H1 (cell line): ENCODE measurements around the gene CAPN11. TPM values are rescaled to one million over a fixed set of nuclear protein-coding genes. Genes with fewer than 3 reads are reported as not detected.

Experiments used
- CBX8 ChIP-seq: fragments of 300-800, 300-1000 bp; sonication (generic); IDR thresholded peaks from 2 replicates; pipeline ENCODE4 v1.7.1; 2016; ENCODE audit warnings: low read depth, low read length, borderline replicate concordance
- CHD1 ChIP-seq: IDR thresholded peaks from 2 replicates; pipeline ENCODE4 v1.6.1; 2012; ENCODE audit warnings: low read depth, low read length, improper control_type of control experiment
- RBBP5 ChIP-seq: IDR thresholded peaks from 2 replicates; pipeline ENCODE4 v1.7.1; 2012; ENCODE audit warnings: low read depth, mild to moderate bottlenecking, inconsistent platforms, low read length, moderate library complexity, borderline replicate concordance
- SAP30 ChIP-seq: fragments of 300-600 bp; sonication (generic); IDR thresholded peaks from 2 replicates; pipeline ENCODE4 v1.7.1; 2012; ENCODE audit warnings: low read length, moderate library complexity, mild to moderate bottlenecking, inconsistent platforms; ENCODE audit not compliant: insufficient read depth, insufficient replicate concordance
- polyA plus RNA-seq, 7 experiments: library from polyadenylated mRNA; depleted of rRNA in 3 of 7; stranded (reverse) in 5 of 7; unstranded in 2 of 7; fragments of >200 nt in 5 of 7; fragments of 200-250 nt in 2 of 7; gene quantifications; 1 replicate in 5 of 7; 2 replicates in 1 of 7; 4 replicates in 1 of 7; pipeline versions ENCODE4 v1.2.1 to v1.2.3, GENCODE V29; 2011 to 2013; ENCODE audit warnings: missing spikeins in 2 of 7, mixed read lengths in 2 of 7
- total RNA-seq: library from RNA; stranded (reverse); fragmentation: NEBNext Ultra II Directional; extraction: Animal tissue kit (Norgen Biotek cat#: 25700); gene quantifications from 2 replicates; pipeline ENCODE4 v1.2.1, GENCODE V29; 2021

The CAPN11 gene
- total and polyA plus RNA-seq, 2 of the 8 experiments (the other 6 are each of a cell fraction or from before 2014, with no cell fraction given): 0.95 to 0.97 TPM

GRCh38 chr6:44117397-44118128, 41.1 kb upstream of the CAPN11 start (continued):
- TF ChIP-seq CBX8 (no peak), CHD1 (no peak), SAP30 (no peak), RBBP5 (no peak)
